ENCODE measurements around the gene RIMKLA.

Gene RIMKLA, protein sequence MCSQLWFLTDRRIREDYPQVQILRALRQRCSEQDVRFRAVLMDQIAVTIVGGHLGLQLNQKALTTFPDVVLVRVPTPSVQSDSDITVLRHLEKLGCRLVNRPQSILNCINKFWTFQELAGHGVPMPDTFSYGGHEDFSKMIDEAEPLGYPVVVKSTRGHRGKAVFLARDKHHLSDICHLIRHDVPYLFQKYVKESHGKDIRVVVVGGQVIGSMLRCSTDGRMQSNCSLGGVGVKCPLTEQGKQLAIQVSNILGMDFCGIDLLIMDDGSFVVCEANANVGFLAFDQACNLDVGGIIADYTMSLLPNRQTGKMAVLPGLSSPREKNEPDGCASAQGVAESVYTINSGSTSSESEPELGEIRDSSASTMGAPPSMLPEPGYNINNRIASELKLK

DNA sequence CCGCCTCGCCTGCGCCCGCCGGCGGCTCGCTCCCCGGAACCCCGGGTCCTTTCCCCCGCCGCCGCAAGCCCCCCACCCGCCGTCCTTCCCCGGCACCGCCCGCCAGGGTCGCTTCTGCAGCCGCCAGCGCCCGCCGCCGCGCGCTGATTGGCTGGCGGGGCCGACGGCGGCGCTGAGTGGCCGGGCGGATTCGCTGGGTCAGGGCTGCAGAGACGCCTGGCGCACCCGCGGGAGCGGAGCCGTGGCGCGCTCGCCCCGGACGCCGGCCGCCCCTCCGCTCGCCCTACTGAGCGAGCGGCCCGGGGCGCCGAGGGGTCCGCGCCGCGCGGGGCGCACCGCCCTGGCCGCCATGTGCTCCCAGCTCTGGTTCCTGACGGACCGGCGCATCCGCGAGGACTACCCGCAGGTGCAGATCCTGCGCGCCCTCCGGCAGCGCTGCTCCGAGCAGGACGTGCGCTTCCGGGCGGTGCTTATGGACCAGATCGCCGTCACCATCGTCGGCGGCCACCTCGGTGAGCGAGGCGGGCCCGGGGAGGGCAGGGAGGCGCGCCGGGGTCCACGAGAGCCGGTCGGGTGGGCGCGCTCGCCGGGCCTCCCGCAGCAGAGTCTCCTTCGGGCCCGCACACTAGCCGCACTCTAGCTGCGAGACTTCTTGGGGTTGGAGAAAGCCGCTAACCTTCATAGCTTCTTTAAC lies at the start of gene RIMKLA:
TSS of gene RIMKLA (plus strand) at position 207 of the 694 bp plus-strand sequence. CDS start at position 350, 143 bp downstream.
- TF ChIP-seq, protein P1, sequence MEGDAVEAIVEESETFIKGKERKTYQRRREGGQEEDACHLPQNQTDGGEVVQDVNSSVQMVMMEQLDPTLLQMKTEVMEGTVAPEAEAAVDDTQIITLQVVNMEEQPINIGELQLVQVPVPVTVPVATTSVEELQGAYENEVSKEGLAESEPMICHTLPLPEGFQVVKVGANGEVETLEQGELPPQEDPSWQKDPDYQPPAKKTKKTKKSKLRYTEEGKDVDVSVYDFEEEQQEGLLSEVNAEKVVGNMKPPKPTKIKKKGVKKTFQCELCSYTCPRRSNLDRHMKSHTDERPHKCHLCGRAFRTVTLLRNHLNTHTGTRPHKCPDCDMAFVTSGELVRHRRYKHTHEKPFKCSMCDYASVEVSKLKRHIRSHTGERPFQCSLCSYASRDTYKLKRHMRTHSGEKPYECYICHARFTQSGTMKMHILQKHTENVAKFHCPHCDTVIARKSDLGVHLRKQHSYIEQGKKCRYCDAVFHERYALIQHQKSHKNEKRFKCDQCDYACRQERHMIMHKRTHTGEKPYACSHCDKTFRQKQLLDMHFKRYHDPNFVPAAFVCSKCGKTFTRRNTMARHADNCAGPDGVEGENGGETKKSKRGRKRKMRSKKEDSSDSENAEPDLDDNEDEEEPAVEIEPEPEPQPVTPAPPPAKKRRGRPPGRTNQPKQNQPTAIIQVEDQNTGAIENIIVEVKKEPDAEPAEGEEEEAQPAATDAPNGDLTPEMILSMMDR (IDR thresholded peaks at IDR 0.05; ENCODE audit: extremely low read depth, missing control alignments) = no peak
- DNase-seq (ENCODE audit: low spot score) = peak; percentile 97

DNA sequence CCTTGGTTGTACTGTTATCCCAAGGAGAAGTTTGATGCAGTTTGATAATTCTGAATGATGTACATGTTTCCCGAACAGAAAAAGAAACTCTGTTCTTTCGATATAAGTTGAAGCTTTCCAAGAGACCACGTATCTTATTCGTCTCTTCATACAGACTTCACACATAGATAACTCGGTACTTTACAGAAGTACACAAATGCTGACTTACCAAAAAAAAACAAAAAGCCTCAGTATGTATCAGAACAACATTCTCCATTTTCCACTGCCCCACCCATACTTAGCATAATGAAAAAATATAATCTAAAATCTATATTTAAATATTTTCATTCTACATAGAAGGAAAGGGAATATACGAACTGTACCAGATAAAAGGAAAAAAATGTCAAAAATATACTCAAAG lies 47.7 kb upstream of the RIMKLA start:
- no peak for DNase-seq (ENCODE audit: low spot score)
- TF ChIP-seq, protein P1 (IDR thresholded peaks at IDR 0.05; ENCODE audit: extremely low read depth, missing control alignments) = no peak

DNA sequence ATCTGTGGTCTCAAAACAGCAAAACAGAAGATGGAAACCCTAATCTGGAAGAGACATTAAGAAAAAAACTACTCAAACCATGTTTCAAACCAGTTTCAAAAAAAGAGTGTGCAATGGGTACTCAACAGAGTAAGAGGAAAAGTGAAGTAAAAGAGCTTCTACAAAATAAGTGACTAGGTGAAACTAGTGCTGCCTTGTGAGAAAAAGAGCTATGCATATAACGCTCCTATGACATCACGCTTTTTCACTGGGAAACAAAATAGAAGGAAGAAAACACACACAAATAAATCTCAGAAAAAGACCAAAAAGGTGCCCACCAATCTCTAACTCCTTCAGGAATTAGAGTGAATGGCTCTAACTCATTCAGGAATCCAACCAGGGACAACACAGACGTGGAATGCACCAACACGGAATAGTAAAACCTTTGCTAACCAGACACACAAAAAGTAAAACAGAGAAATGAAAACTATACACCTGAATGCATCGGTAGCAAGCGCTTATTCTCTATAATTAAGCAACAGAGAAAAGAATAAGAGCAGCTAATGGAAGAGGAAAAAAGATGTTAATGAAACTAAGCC lies 46.8 kb upstream of the RIMKLA start:
- peak; percentile 35 for DNase-seq (ENCODE audit: low spot score)
- TF ChIP-seq, protein P1 (IDR thresholded peaks at IDR 0.05; ENCODE audit: extremely low read depth, missing control alignments) = no peak

DNA sequence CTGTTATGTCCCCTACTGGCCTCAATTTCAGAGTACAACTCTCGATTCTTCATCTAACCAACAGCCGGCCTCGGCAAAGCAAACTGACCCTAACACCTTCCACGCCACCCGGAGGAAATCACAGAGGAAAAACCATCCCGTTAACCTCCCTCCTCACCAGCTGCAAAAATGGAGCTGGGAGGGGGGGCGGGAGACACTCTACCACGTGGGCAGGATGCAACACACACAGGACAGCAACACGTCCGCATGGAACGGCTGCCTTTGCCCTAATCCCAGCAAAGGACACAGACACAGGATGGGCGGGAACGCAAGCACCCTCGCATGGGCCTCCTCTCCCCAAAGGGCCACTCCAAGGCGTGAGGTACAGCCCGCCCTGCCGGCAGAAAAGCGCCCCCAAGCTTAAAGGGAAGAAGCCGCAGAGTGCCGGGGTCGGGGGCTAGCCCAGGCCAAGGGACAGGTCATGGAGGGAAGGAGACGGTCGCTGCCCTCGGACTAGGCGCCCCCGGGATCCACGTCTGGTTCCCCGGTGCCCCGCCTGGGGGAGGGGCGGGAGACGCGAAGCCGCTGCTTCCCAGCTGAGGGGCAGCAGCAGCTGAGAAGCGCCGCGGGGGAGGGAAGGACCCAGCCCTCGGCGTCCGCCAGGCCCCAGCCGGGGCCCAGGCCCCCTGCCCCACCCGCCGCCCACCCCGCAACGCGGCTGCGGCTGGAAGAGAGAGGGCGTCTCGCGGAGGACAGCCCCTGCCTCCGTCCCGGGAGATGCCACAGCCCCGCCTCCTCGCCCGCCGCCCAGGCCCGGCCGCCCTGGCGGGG lies 46.1 kb upstream of the RIMKLA start:
- TF ChIP-seq, protein P1 (IDR thresholded peaks at IDR 0.05; ENCODE audit: extremely low read depth, missing control alignments) = no peak
- DNase-seq (ENCODE audit: low spot score) = peak; percentile 59

DNA sequence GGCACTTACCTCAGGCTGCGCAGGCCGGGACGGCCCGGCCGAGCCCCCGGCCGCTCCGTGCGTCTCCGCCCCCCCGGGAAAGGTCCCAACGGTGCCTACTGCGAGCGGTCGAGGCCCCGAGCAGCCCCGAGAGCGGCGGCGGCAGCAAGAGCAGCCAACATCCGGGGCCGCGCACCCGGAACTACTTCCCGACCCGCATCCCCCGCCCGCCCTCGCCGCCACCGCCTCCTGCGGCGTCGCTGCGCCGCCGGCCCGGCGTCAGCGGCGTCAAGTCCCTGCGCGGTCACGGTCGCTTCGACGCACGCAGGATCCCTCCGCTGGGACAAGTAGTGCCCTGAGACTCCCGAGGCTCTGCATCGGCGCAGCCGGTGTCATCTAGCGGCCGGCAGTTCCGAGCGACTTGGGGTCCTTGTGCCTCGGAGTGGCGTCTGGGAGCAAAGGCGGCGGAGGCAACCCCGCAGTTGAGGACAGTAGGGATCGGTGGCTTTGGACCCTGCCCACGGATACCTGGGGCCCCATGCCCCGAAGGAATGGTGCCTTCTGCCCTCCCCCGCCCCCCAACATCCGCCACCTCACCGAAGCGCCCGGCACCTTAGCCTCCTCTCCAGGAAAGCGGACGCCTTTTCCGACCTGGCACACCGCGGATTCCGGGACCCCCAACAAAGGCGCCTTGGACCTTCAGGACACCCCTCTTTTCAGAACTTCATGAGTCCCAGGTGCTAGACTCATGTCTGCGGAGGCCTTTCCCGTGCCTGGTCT lies 45.4 kb upstream of the RIMKLA start, which contains the start of gene FOXJ3:
TSS of gene FOXJ3 (minus strand) at position 186 of the 759 bp plus-strand sequence. CDS start 24,142 bp downstream, outside the sequence.
- peak; percentile 96 for DNase-seq (ENCODE audit: low spot score)
- TF ChIP-seq, protein P1 (IDR thresholded peaks at IDR 0.05; ENCODE audit: extremely low read depth, missing control alignments) = no peak

DNA sequence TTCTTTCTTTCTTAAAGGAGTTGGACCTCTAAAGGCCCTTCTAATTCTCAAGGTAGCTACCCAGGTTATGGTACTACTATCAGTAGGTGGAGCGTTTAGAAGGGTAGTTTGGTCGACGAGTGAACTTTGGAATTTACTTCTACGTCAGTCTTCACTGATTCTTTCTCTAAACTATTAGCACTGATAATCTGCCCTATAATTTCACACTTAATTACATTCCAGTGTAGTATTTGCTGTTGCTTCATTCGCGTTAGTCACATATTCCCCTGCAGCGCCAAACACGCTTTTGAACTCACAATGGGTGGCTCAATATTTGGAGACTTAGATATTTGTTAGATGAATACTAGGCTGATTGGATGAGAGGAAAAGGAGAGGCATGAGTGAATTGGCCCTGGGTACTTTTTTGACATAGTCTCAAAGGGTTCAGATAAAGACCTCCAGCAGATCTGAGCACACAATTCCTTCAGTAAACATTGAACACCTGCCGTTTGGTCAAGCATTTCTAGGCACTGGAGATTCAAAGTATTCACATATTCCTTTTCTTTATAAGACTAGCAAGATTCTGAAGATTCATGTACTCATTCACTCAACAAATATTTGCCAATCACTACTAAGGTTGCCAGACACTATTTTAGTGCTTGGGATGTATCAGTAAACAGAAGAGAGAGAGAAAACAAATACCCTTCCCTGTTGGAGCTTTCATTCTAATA lies 44.6 kb upstream of the RIMKLA start:
- DNase-seq (ENCODE audit: low spot score) = peak; percentile 12
- TF ChIP-seq, protein P1 (IDR thresholded peaks at IDR 0.05; ENCODE audit: extremely low read depth, missing control alignments) = no peak
